ENCODE data around the gene KRTAP12-4.
"Not testable (repeated sequence)": the region's sequence is repeated elsewhere in the genome, so short reads cannot be mapped to it uniquely, and the experiment has no call there.

The KRTAP12-4 gene

GRCh38 chr21:44654576-44655175 lies at the start of gene KRTAP12-4:
Gene KRTAP12-4, minus strand, starts transcription at chr21:44654659. Its CDS starts 45 bp downstream, at chr21:44654614.
- DNase-seq (ENCODE audit: low spot score) = no peak

- no peak for DNase-seq (ENCODE audit: low spot score)
These were observed 49.5 kb upstream of the KRTAP12-4 start for GRCh38 chr21:44703731-44704635.

GRCh38 chr21:44702973-44703730 lies 48.7 kb upstream of the KRTAP12-4 start:
- no peak for DNase-seq (ENCODE audit: low spot score)

- DNase-seq (ENCODE audit: low spot score) = no peak
These were observed 47.9 kb upstream of the KRTAP12-4 start for GRCh38 chr21:44702111-44702972.

GRCh38 chr21:44701541-44701940 lies 47.1 kb upstream of the KRTAP12-4 start:
- no peak for DNase-seq (ENCODE audit: low spot score)

GRCh38 chr21:44701023-44701400 lies 46.6 kb upstream of the KRTAP12-4 start:
- no peak for DNase-seq (ENCODE audit: low spot score)

GRCh38 chr21:44700101-44701022 lies 45.9 kb upstream of the KRTAP12-4 start:
- no peak for DNase-seq (ENCODE audit: low spot score)

- DNase-seq (ENCODE audit: low spot score) = no peak
These were observed 45.1 kb upstream of the KRTAP12-4 start for GRCh38 chr21:44699502-44700001.

- no peak for DNase-seq (ENCODE audit: low spot score)
These were observed 43.6 kb upstream of the KRTAP12-4 start for GRCh38 chr21:44697811-44698734.

GRCh38 chr21:44697172-44697810 lies 42.8 kb upstream of the KRTAP12-4 start, which contains the start of gene KRTAP10-12:
Gene KRTAP10-12, plus strand, starts transcription at chr21:44697172. Its CDS starts 30 bp downstream, at chr21:44697202.
- DNase-seq (ENCODE audit: low spot score) = not testable (repeated sequence)

GRCh38 chr21:44696572-44696971 lies 42.1 kb upstream of the KRTAP12-4 start:
- DNase-seq (ENCODE audit: low spot score) = no peak

GRCh38 chr21:44695641-44696040 lies 41.2 kb upstream of the KRTAP12-4 start:
- no peak for DNase-seq (ENCODE audit: low spot score)

GRCh38 chr21:44695184-44695583 lies 40.7 kb upstream of the KRTAP12-4 start:
- DNase-seq (ENCODE audit: low spot score) = no peak

- DNase-seq (ENCODE audit: low spot score) = no peak
These were observed 40.3 kb upstream of the KRTAP12-4 start for GRCh38 chr21:44694776-44695175.

- no peak for DNase-seq (ENCODE audit: low spot score)
These were observed 38.5 kb upstream of the KRTAP12-4 start for GRCh38 chr21:44692798-44693512.

GRCh38 chr21:44691686-44692085 lies 37.2 kb upstream of the KRTAP12-4 start:
- no peak for DNase-seq (ENCODE audit: low spot score)

GRCh38 chr21:44689740-44690139 lies 35.3 kb upstream of the KRTAP12-4 start:
- not testable (repeated sequence) for DNase-seq (ENCODE audit: low spot score)

- DNase-seq (ENCODE audit: low spot score) = no peak
These were observed 33.2 kb upstream of the KRTAP12-4 start for GRCh38 chr21:44687671-44688070.

Data from activated CD4-positive, alpha-beta T cell treated with anti-CD3 and anti-CD28 coated beads, Interleukin-2, Interleukin-4, amounts not matched to agents 100 ng/mL and 50 ng/mL, durations not matched to agents 16 hours and 8 hours (primary cell).